T-helper 1 cell treated with Interleukin-12 subunit alpha and Interleukin-12 subunit beta and Interleukin-4 antibody, amounts not matched to agents 30 μg/mL and 1 μg/mL, for 36 hours (primary cell): ENCODE measurements around the gene SLC35E4.
A peak's percentile ranks its signal among the peaks of the same experiment; 100 is the strongest.
"Not testable (repeated sequence)": the region's sequence is repeated elsewhere in the genome, so short reads cannot be mapped to it uniquely, and the experiment has no call there.

Experiments used
- H3K27ac Mint-ChIP-seq: one replicate; pipeline ENCODE4 v1.8.0; 2021; ENCODE audit warnings: mild to moderate bottlenecking, mixed read lengths
- H3K27me3 Mint-ChIP-seq: one replicate; pipeline ENCODE4 v1.8.0; 2021; ENCODE audit warnings: low read depth, mixed read lengths
- H3K36me3 Mint-ChIP-seq: one replicate; pipeline ENCODE4 v1.8.0; 2021; ENCODE audit warnings: low read depth, mixed read lengths
- H3K4me1 Mint-ChIP-seq: one replicate; pipeline ENCODE4 v1.8.0; 2021; ENCODE audit warnings: low read depth, mixed read lengths
- H3K4me3 Mint-ChIP-seq: one replicate; pipeline ENCODE4 v1.8.0; 2021; ENCODE audit warnings: mild to moderate bottlenecking, moderate library complexity, mixed read lengths
- H3K9me3 Mint-ChIP-seq: one replicate; pipeline ENCODE4 v1.8.0; 2021; ENCODE audit warnings: mixed read lengths

SLC35E4 gene

GRCh38 chr22:30628491-30628890 is 7.1 kb upstream of the SLC35E4 start:
- Mint-ChIP-seq H3K27ac (no peak overlapping the region), H3K36me3 (no peaks in the 10 kb centered on the region), H3K4me3 (no peak overlapping the region), H3K9me3 (no peaks in the 10 kb centered on the region), H3K4me1 (no peaks in the 10 kb centered on the region), H3K27me3 (no peaks in the 10 kb centered on the region)

DNA sequence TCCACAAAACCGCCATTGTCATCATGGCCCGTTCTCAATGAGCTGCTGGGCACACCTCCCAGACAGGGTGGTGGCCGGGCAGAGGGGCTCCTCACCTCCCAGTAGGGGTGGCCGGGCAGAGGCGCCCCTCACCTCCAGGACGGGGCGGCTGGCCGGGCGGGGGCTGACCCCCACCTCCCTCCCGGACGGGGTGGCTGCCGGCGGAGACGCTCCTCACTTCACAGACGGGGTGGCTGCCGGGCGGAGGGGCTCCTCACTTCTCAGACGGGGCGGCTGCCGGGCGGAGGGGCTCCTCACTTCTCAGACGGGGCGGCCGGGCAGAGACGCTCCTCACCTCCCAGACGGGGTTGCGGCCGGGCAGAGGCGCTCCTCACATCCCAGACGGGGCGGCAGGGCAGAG is 4.1 kb upstream of the SLC35E4 start:
- H3K9me3 Mint-ChIP-seq, H3K27me3 Mint-ChIP-seq, H3K36me3 Mint-ChIP-seq, H3K27ac Mint-ChIP-seq, H3K4me3 Mint-ChIP-seq: not testable (repeated sequence)
- H3K4me1 Mint-ChIP-seq: peaks cover 11% of the 10 kb centered on the region

DNA sequence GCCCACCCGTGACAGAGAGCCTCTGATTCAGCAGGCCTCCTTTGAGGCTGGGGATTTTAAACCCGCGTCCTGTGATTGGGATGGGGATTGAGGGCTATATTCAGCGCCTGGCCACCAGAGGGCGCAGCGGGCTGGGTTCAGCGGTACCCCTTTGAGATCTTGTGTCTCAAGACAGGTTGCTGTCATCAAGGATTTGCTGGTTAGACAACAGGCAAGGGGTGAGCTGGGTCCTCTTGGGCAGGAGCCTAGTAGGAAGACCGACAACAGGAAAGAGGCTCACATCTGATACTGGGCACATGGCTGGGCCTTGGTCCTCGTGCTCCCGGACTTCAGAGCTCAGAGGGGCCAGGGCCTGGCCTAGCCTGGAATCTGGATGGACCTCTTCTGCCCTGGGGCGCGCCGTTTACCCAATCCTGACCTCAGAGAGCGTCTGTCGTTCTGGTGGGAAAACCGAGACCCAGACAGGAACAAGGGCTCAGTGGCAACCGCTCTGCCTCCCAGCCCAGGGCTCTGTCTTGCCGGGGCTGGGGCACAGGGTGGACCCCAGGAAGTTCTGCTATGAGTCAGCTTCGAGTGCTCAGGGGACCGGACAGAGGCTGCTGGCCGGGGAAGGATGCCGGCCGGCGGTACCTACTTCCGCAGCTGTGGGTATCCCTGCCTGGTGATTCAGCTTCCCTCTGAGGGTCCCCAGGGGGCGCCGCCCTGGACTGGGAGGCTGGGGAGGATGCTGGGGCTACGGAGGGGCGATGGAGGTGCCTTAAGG is 929 bp upstream of the SLC35E4 start:
- no peaks in the 10 kb centered on the region for H3K27me3 Mint-ChIP-seq
- no peaks in the 10 kb centered on the region for H3K9me3 Mint-ChIP-seq
- H3K36me3 Mint-ChIP-seq: peaks cover 8% of the 10 kb centered on the region
- H3K4me1 Mint-ChIP-seq: peaks cover 24% of the 10 kb centered on the region
- H3K27ac Mint-ChIP-seq: peak overlapping the region; percentile 92
- peak overlapping the region; percentile 83 for H3K4me3 Mint-ChIP-seq

DNA sequence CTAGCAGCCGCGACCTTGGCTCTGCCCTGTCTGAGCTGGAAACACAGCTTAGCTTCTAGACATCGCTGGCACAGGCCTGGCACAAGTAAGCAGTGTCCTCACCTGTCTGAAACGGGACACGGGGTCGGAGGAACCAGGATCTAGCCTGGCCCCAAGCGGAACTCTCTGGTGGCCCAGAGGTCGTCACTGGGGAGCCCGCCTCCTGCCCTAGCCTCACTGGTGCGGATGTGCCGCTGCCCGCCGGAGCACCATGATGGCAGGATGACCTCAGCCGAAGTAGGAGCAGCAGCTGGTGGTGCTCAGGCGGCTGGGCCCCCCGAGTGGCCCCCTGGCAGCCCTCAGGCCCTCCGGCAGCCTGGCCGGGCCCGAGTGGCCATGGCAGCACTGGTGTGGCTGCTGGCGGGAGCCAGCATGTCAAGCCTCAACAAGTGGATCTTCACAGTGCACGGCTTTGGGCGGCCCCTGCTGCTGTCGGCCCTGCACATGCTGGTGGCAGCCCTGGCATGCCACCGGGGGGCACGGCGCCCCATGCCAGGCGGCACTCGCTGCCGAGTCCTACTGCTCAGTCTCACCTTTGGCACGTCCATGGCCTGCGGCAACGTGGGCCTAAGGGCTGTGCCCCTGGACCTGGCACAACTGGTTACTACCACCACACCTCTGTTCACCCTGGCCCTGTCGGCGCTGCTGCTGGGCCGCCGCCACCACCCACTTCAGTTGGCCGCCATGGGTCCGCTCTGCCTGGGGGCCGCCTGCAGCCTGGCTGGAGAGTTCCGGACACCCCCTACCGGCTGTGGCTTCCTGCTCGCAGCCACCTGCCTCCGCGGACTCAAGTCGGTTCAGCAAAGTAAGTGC is 871 bp downstream of the SLC35E4 start:
- H3K27me3 Mint-ChIP-seq: no peaks in the 10 kb centered on the region
- H3K9me3 Mint-ChIP-seq: no peaks in the 10 kb centered on the region
- H3K4me1 Mint-ChIP-seq: peaks cover 27% of the 10 kb centered on the region
- peak overlapping the region; percentile 83 for H3K4me3 Mint-ChIP-seq
- H3K27ac Mint-ChIP-seq: peak overlapping the region; percentile 63
- peaks cover 8% of the 10 kb centered on the region for H3K36me3 Mint-ChIP-seq

DNA sequence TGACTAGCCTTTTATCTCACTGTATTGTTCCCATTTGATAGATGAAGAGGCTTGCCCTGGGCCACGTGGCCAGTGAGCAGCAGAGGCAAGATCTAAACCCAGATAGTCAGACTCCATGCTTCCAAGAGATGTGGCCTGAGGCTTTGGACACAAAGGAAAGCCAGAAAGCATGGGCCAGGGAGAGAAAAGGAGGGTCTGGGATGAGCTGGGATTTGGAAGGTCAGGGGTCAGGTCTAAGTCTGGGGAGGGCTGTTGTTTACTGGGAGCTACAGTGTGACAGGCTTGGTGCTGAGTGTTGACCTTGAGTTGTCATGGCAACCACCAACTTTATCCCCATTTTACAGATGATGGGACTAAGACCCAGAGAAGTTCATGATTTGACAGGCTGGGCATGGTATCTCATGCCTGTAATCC is 2.1 kb downstream of the SLC35E4 start:
- peak overlapping the region; percentile 66 for H3K27ac Mint-ChIP-seq
- peaks cover 27% of the 10 kb centered on the region for H3K4me1 Mint-ChIP-seq

DNA sequence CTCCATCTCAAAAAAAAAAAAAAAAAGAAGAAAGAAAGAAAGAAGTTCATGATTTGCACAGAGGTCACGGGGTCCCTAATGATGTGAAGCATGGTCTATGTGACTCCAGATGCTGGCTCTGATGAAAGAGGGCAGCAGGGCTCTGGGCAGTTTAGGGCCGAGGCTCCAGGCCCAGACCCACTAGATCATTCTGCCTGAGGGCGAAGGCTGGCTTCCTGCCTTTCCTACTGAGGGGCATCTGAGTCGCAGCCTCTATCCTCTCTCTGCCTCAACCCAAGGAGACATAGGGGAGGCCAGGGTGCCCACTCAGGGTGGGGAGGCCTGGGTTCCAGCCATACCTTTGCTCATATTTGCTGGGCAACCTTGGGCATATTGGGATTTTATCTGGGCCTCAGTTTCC is 4.8 kb downstream of the SLC35E4 start:
- no peaks in the 10 kb centered on the region for H3K27me3 Mint-ChIP-seq
- H3K4me3 Mint-ChIP-seq: no peak overlapping the region
- H3K9me3 Mint-ChIP-seq: no peaks in the 10 kb centered on the region
- H3K36me3 Mint-ChIP-seq: peaks cover 8% of the 10 kb centered on the region
- H3K27ac Mint-ChIP-seq: no peak overlapping the region
- H3K4me1 Mint-ChIP-seq: peaks cover 31% of the 10 kb centered on the region

More for the DNA sequence above, 2.1 kb downstream of the SLC35E4 start:
- peaks cover 8% of the 10 kb centered on the region for H3K36me3 Mint-ChIP-seq
- H3K27me3 Mint-ChIP-seq: no peaks in the 10 kb centered on the region
- H3K4me3 Mint-ChIP-seq: peak overlapping the region; percentile 71
- no peaks in the 10 kb centered on the region for H3K9me3 Mint-ChIP-seq

DNA sequence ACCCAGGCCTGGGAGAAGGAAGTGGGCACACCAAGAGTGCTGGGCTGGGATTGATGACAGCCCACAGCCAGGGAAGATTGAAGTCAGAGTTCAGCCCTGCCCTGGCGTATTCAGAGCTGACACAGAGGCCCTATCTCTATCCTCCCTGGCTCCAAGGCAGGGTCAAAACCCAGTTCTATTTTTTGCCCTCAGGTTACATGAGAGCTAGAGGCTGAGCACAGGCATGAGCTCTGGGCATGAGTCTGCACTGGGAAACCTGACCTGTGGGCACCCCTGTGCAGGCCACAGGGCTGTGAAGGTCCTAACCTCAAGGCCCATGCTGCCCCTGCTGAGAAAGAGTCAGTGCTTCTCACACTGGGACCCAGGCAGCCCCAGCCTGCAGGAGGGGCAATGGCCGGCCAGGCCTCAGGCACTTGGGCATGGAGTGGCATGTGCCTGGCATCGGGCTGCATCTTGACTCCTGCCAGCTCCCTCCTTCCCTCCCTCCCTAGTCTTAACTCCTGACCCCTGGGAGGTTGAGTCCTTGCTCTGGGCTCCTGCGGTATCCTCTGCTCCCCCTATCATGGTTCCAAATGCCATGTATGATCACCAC is 5.4 kb downstream of the SLC35E4 start:
- Mint-ChIP-seq H3K4me3 (no peak overlapping the region), H3K9me3 (no peaks in the 10 kb centered on the region), H3K27ac (no peak overlapping the region), H3K27me3 (no peaks in the 10 kb centered on the region), H3K4me1 (peaks cover 31% of the 10 kb centered on the region), H3K36me3 (peaks cover 8% of the 10 kb centered on the region)

- no peaks in the 10 kb centered on the region for H3K27me3 Mint-ChIP-seq
- H3K4me1 Mint-ChIP-seq: peaks cover 28% of the 10 kb centered on the region
- no peaks in the 10 kb centered on the region for H3K9me3 Mint-ChIP-seq
- H3K36me3 Mint-ChIP-seq: peaks cover 9% of the 10 kb centered on the region
- no peak overlapping the region for H3K4me3 Mint-ChIP-seq
- H3K27ac Mint-ChIP-seq: peak overlapping the region; percentile 53
These were observed 7.7 kb downstream of the SLC35E4 start for GRCh38 chr22:30643055-30643875.

DNA sequence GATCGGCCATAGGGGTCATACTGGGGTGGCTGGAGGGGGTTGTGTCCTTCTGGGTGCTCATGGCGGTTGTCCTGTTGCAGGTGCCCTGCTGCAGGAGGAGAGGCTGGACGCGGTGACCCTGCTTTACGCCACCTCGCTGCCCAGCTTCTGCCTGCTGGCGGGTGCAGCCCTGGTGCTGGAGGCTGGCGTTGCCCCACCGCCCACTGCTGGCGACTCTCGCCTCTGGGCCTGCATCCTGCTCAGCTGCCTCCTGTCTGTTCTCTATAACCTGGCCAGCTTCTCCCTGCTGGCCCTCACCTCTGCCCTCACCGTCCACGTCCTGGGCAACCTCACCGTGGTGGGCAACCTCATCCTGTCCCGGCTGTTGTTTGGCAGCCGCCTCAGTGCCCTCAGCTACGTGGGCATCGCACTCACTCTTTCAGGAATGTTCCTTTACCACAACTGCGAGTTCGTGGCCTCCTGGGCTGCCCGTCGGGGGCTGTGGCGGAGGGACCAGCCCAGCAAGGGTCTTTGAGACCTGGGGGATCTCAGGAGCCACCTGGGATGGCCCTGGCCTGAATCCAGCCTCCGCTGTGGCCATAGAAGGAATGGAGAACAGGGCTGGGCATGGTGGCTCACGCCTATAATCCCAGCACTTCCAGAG is 11.1 kb downstream of the SLC35E4 start:
- Mint-ChIP-seq H3K27me3 (no peaks in the 10 kb centered on the region), H3K36me3 (peaks cover 7% of the 10 kb centered on the region), H3K9me3 (no peaks in the 10 kb centered on the region), H3K27ac (no peak overlapping the region), H3K4me3 (no peak overlapping the region), H3K4me1 (peaks cover 34% of the 10 kb centered on the region)

GRCh38 chr22:30647536-30647935 is 12.0 kb downstream of the SLC35E4 start:
- H3K27ac Mint-ChIP-seq: no peak overlapping the region
- no peaks in the 10 kb centered on the region for H3K27me3 Mint-ChIP-seq
- peaks cover 40% of the 10 kb centered on the region for H3K4me1 Mint-ChIP-seq
- no peaks in the 10 kb centered on the region for H3K9me3 Mint-ChIP-seq
- H3K36me3 Mint-ChIP-seq: peaks cover 7% of the 10 kb centered on the region
- no peak overlapping the region for H3K4me3 Mint-ChIP-seq

DNA sequence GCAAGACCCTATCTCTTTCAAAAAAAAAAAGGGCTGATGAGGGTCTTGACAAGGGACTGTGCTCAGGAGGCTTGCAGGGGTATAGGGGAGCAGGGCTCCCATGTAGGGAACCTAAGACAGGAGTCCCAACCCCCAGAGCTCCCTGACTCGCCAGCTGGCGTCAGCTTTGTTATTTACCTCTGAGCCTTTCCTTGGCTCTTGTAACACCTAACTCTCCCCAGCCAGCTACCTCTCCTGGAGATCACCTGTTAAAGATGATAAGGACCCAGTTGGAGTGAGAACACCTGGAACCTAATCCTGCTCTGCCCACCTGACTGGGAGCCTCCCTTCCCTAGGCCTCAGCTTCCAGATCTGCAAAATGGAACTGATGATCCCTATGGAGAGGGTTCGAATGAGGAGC is 13.2 kb downstream of the SLC35E4 start:
- peaks cover 7% of the 10 kb centered on the region for H3K36me3 Mint-ChIP-seq
- H3K27me3 Mint-ChIP-seq: no peaks in the 10 kb centered on the region
- no peaks in the 10 kb centered on the region for H3K9me3 Mint-ChIP-seq
- peaks cover 35% of the 10 kb centered on the region for H3K4me1 Mint-ChIP-seq
- H3K27ac Mint-ChIP-seq: peak overlapping the region; percentile 88
- no peak overlapping the region for H3K4me3 Mint-ChIP-seq

DNA sequence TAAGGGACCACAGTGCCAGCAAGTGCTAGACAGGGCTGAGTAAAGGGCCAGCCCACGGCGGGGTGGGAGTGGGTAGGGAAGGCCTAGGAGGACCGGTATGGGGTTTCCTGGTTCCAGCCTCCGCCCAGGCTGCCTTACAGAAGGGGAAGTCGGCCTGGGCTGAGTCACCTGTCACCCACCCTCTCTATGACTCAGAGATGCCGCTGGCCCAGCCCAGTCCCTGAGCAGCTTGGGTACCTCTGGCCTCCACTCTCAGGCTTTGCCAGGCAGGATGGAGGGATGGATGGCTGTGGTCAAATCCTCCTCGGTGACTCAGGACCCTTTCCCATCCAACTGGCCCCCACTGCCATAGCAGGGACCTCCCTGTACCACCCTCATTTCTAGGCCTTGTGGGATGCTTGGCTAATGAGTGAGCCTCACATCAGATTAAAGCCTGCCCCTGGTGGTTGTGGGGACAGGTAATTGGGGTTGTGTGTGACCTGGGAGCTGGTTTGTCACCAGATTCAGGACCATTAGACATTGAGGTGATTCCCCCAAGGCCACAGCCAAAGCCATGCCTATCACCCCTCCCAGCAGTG is 13.9 kb downstream of the SLC35E4 start:
- Mint-ChIP-seq H3K4me1 (peaks cover 31% of the 10 kb centered on the region), H3K4me3 (no peak overlapping the region), H3K36me3 (peaks cover 9% of the 10 kb centered on the region), H3K27me3 (no peaks in the 10 kb centered on the region), H3K9me3 (no peaks in the 10 kb centered on the region), H3K27ac (peak overlapping the region; percentile 88)

DNA sequence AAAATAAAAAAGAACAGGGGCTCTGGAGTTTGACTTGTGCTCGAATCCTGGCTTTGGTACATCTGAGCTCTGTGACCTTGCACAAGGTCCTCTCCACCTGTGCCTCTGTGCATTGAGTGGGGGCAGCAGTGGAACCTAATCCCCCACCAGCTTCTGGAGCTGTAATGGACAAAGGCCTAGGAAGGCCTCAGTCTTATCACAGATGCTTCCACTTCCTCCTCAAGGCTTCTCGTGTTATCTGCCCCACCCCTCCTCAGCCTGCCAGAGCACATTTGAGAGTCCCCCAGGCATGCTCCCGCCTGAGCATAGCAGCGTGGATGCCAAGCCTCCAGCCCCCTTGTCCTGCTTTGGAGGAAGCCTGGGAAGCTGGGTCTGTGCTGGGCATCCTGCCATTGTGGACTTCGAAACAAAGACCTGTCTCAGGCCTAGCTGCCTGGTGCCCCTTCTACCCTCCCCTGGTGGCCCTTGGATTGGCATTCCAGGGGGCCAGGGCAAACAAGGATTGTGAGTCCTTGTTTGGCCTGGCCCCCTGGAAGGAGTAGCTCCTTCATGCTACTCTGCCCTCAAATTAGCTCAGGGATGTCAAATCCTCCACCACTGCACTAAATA is 15.0 kb downstream of the SLC35E4 start:
- Mint-ChIP-seq H3K4me3 (no peak overlapping the region), H3K27me3 (no peaks in the 10 kb centered on the region), H3K4me1 (peaks cover 31% of the 10 kb centered on the region), H3K36me3 (peaks cover 9% of the 10 kb centered on the region), H3K9me3 (no peaks in the 10 kb centered on the region), H3K27ac (peak overlapping the region; percentile 46)
